Ishikawa (cell line): Measurements from ENCODE around the gene RPRD1A.

Source experiments
- CEBPB ChIP-seq: IDR thresholded peaks from 2 replicates; pipeline ENCODE4 v1.6.1; 2012
- CREB1 ChIP-seq: IDR thresholded peaks from 2 replicates; pipeline ENCODE4 v1.6.1; 2012; ENCODE audit warnings: low read depth
- EGR1 ChIP-seq: IDR thresholded peaks from 2 replicates; pipeline ENCODE4 v1.6.1; 2012
- EP300 ChIP-seq: IDR thresholded peaks from 2 replicates; pipeline ENCODE4 v1.6.1; 2012; ENCODE audit warnings: borderline replicate concordance
- FOXM1 ChIP-seq: IDR thresholded peaks from 2 replicates; pipeline ENCODE4 v1.6.1; 2012; ENCODE audit warnings: low read depth, borderline replicate concordance
- NFIC ChIP-seq: IDR thresholded peaks from 2 replicates; pipeline ENCODE4 v1.6.1; 2012
- RAD21 ChIP-seq: IDR thresholded peaks from 2 replicates; pipeline ENCODE4 v1.6.1; 2012; ENCODE audit warnings: low read depth
- TAF1 ChIP-seq: IDR thresholded peaks from 2 replicates; pipeline ENCODE4 v1.6.1; 2012; ENCODE audit warnings: low read depth, mild to moderate bottlenecking
- TCF12 ChIP-seq: IDR thresholded peaks from 2 replicates; pipeline ENCODE4 v1.6.1; 2012; ENCODE audit warnings: low read depth
- TEAD4 ChIP-seq: IDR thresholded peaks from 2 replicates; pipeline ENCODE4 v1.6.1; 2012
- YY1 ChIP-seq: IDR thresholded peaks from 2 replicates; pipeline ENCODE4 v1.6.1; 2012; ENCODE audit warnings: low read depth
- ZBTB7A ChIP-seq: IDR thresholded peaks from 2 replicates; pipeline ENCODE4 v1.6.1; 2012; ENCODE audit warnings: low read depth
- TF ChIP-seq, protein P1 (sequence below): IDR thresholded peaks from 2 replicates; pipeline ENCODE4 v1.6.1; 2012
- TF ChIP-seq, protein P2 (sequence below): IDR thresholded peaks from 2 replicates; pipeline ENCODE4 v1.6.1; 2012
- TF ChIP-seq, protein P3 (sequence below): IDR thresholded peaks from 2 replicates; pipeline ENCODE4 v1.6.1; 2012; ENCODE audit warnings: low read depth, mild to moderate bottlenecking

RPRD1A gene

DNA sequence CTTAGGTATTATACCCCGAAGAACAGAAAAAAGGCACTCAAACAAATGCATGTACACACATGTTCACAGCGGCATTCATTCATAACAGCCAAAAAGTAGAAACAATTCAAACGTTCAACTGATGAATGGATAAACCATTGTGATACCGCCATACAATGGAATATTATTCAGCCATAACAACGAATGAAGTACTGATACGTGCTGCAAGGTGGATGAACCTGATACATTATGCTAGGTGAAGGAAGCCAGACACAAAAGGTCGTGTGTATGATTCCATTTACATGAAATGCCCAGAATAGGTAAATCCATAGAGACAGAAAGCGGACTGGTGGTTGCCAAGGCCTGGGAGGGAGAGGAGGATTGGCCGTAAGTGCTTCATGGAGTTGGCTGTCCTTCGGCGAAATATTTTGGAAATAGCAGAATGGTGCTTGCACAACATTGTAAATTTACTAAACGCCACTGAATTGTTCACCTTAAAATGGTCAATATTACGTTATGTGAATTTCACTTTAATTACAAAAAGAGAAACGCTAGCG, 95.6 kb downstream of the RPRD1A start:
- TF ChIP-seq, protein P1, sequence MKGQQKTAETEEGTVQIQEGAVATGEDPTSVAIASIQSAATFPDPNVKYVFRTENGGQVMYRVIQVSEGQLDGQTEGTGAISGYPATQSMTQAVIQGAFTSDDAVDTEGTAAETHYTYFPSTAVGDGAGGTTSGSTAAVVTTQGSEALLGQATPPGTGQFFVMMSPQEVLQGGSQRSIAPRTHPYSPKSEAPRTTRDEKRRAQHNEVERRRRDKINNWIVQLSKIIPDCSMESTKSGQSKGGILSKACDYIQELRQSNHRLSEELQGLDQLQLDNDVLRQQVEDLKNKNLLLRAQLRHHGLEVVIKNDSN, result no peak
- TF ChIP-seq, protein P2, sequence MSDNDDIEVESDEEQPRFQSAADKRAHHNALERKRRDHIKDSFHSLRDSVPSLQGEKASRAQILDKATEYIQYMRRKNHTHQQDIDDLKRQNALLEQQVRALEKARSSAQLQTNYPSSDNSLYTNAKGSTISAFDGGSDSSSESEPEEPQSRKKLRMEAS, result no peak

DNA sequence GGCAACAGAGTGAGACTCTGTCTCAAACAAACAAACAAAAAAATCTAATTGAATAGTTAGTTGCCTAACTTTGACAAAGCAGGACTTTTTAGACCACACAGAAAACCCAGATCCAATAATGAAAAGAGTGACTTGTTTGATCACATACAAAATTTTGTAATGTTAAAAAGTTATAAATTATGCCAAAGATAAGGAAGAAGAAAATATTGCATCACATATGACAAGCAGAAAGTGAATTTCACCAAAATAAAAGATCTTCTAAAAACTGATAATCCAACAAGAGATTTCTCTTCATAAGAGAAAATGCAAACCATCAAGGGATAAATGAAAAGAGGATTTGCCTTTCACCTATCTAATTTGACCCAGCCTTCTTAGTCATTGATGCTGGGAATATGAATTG, 97.7 kb downstream of the RPRD1A start:
- TF ChIP-seq, protein P2, result no peak
- TF ChIP-seq TAF1, result no peak

DNA sequence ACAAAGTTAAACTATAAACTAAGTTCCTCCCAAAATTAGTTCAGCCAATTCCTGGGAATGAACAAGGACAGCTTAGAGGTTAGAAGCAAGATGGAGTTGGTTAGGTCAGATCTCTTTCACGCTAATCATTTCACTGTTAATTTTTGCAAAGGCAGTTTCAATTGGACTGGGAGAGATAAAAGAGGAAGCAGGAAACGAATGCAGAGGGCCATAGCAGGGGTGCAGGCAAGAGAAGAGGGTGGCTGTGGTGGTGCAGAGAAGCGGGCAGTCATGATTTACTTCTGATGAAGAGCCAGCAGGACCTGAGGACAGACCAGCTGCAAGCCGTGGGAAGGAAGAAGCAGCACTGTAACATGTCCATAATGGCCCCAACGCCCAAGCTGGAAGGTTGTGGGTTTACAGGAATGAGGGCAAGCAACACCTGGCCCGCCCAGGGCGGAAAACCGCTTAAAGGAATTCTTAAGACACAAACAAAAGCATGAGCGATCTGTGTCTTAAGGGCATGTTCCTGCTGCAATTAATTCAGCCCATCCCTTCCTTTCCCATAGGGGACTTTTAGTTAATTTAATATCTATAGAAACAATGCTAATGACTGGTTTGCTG, 99.0 kb downstream of the RPRD1A start:
- TF ChIP-seq, protein P2, result no peak
- no peak for TF ChIP-seq TEAD4
- TF ChIP-seq NFIC, result no peak
- no peak for TF ChIP-seq EGR1
- TF ChIP-seq TCF12, result no peak
- TF ChIP-seq TAF1, result no peak
- no peak for TF ChIP-seq RAD21

DNA sequence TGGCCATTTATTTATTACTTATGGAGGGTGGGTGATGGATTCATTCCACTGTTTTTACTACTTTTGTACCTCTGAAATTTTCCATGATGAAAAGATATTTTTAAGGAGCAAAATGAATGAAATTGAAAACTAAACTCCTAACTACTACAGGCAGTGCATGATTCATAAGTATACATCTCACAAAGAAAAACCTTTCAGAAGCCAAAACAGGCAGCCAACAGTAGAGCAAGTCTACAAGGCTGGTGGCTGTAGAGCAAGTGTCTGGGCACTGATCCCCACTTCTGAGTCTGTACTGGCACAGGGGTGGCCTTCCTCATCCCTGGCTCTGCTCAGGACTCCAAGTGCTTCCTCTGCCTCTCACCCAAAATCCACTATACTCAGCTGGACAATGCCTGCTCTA, 103.0 kb downstream of the RPRD1A start:
- TF ChIP-seq TEAD4, result no peak

DNA sequence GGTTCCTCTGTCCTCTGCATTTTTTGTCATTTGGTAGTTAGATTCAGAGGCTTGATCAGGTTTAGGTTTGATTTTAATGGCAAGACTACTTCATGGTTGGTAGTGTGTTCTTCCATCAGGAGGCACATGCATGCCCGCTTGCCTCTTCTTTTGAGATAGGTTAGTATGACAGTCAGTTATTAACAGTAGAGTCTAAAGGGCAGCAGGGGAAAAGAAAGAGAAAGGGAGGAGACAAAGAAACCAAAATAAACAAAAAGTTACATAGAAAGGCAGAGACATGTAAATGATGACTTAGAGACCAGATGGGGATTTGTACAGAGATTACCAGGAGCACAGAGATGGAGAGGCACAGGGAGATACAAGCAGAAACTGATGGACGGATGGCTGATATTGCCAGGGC, 105.0 kb downstream of the RPRD1A start:
- TF ChIP-seq YY1 (no peak), NFIC (no peak)
- TF ChIP-seq, protein P3, sequence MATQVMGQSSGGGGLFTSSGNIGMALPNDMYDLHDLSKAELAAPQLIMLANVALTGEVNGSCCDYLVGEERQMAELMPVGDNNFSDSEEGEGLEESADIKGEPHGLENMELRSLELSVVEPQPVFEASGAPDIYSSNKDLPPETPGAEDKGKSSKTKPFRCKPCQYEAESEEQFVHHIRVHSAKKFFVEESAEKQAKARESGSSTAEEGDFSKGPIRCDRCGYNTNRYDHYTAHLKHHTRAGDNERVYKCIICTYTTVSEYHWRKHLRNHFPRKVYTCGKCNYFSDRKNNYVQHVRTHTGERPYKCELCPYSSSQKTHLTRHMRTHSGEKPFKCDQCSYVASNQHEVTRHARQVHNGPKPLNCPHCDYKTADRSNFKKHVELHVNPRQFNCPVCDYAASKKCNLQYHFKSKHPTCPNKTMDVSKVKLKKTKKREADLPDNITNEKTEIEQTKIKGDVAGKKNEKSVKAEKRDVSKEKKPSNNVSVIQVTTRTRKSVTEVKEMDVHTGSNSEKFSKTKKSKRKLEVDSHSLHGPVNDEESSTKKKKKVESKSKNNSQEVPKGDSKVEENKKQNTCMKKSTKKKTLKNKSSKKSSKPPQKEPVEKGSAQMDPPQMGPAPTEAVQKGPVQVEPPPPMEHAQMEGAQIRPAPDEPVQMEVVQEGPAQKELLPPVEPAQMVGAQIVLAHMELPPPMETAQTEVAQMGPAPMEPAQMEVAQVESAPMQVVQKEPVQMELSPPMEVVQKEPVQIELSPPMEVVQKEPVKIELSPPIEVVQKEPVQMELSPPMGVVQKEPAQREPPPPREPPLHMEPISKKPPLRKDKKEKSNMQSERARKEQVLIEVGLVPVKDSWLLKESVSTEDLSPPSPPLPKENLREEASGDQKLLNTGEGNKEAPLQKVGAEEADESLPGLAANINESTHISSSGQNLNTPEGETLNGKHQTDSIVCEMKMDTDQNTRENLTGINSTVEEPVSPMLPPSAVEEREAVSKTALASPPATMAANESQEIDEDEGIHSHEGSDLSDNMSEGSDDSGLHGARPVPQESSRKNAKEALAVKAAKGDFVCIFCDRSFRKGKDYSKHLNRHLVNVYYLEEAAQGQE, result no peak

DNA sequence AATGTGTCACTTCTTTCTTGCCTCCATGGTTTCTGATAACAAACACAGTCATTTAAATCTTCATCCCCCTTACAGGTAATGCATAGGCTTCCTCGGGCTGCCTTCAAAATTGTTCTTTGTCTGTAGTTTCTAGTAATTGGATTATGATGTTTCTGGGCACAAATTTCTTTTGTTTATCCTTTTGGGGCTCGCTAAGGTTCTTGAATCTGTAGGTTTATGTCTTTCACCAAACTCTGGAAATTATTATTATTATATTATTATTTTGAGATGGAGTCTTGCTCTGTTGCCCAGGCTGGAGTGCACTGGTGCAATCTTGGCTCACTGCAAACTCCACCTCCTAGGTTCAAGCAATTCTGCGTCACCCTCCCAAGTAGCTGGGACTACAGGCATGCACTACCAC, 111.1 kb downstream of the RPRD1A start:
- no peak for TF ChIP-seq YY1
- TF ChIP-seq TEAD4, result no peak
- no peak for TF ChIP-seq CEBPB
- TF ChIP-seq FOXM1, result no peak
- TF ChIP-seq EGR1, result no peak

DNA sequence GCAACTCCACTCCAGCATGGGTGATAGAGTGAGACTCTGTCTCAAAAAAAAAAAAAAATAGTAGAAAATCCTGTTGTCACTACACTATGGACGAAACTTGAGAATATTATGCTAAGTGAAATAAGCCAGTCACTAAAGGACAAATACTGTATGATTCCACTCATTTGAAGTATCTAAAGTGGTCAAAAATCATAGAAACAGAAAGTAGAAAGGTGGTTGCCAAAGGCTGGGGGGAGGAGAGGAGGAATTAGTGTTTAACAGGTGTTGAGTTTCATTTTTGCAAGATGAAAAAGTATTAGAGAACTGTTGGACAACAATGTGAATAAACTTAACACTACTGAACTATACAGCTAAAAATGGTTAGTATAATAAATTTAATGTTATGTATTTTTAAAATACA, 113.7 kb downstream of the RPRD1A start:
- TF ChIP-seq FOXM1 (no peak), CEBPB (no peak), TCF12 (no peak), CREB1 (no peak), NFIC (no peak), EGR1 (no peak), ZBTB7A (no peak), TAF1 (no peak), RAD21 (no peak)
- TF ChIP-seq, protein P3, result no peak
- TF ChIP-seq, protein P2, result no peak

DNA sequence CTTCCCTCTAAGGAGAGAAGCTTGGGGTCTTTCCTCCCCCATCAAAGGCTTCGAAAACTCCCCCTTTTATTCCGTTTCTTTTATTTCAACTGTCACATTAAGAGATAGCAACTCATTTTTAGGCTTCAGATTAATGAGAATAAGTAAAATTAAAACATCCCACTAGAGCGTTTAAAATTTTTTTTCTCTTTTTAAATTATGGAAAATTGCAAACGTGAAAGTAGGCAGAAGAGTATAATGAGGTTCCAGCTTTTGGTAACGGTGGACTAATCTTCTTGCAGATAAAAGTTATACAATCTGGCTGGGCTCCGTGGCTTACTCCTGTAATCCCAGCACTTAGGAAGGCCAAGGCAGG, 116.8 kb downstream of the RPRD1A start:
- no peak for TF ChIP-seq CEBPB
- TF ChIP-seq FOXM1, result no peak
- TF ChIP-seq YY1, result no peak
- no peak for TF ChIP-seq TCF12
- TF ChIP-seq, protein P2, result no peak
- no peak for TF ChIP-seq EP300
- TF ChIP-seq, protein P1, result no peak
- TF ChIP-seq NFIC, result no peak
- TF ChIP-seq TEAD4, result no peak
- no peak for TF ChIP-seq EGR1
- no peak for TF ChIP-seq CREB1
- TF ChIP-seq, protein P3, result no peak
- TF ChIP-seq ZBTB7A, result no peak
- TF ChIP-seq RAD21, result no peak
- TF ChIP-seq TAF1, result no peak
